Stimulated activated CD4-positive, alpha-beta T cell treated with anti-CD3 and anti-CD28 coated beads, TNF-alpha, amount 100 ng/mL, for 24 hours (primary cell): ENCODE data around the gene APP.
"Not testable (repeated sequence)": the region's sequence is repeated elsewhere in the genome, so short reads cannot be mapped to it uniquely, and the experiment has no call there.

Experiments used
- DNase-seq, 3 experiments: peaks; one replicate each; pipeline ENCODE4 v3.0.0-alpha.2; 2020; ENCODE audit warnings: low read depth in 3 of 3

Gene APP

GRCh38 chr21:26099610-26100219 is 70.9 kb downstream of the APP start:
- DNase-seq = no peak

GRCh38 chr21:26098772-26099397 is 71.7 kb downstream of the APP start:
- DNase-seq = no peak

GRCh38 chr21:26097475-26097874 is 73.1 kb downstream of the APP start:
- no peak for DNase-seq

GRCh38 chr21:26096494-26097371 is 73.8 kb downstream of the APP start:
- DNase-seq = no peak

- no peak for DNase-seq
Measured at GRCh38 chr21:26095131-26095530, 75.4 kb downstream of the APP start.

- no peak for DNase-seq
Measured at GRCh38 chr21:26093122-26093521, 77.4 kb downstream of the APP start.

GRCh38 chr21:26091480-26092018 is 79.0 kb downstream of the APP start:
- DNase-seq = no peak

- DNase-seq = no peak
Measured at GRCh38 chr21:26089730-26090129, 80.8 kb downstream of the APP start.

- DNase-seq = no peak
Measured at GRCh38 chr21:26087223-26087918, 83.2 kb downstream of the APP start.

GRCh38 chr21:26085882-26086281 is 84.7 kb downstream of the APP start:
- DNase-seq = no peak

- DNase-seq = no peak
Measured at GRCh38 chr21:26085127-26085526, 85.4 kb downstream of the APP start.

GRCh38 chr21:26082549-26082948 is 88.0 kb downstream of the APP start:
- DNase-seq = no peak

- DNase-seq = not testable (repeated sequence)
Measured at GRCh38 chr21:26081175-26081760, 89.3 kb downstream of the APP start.

GRCh38 chr21:26080211-26080610 is 90.4 kb downstream of the APP start:
- no peak for DNase-seq

- no peak for DNase-seq
Measured at GRCh38 chr21:26079366-26079765, 91.2 kb downstream of the APP start.

- DNase-seq = no peak
Measured at GRCh38 chr21:26077521-26077920, 93.0 kb downstream of the APP start.

GRCh38 chr21:26072666-26073615 is 97.6 kb downstream of the APP start:
- no peak for DNase-seq

- DNase-seq = peak in 1 of 3 experiments; percentile 3
Measured at GRCh38 chr21:26070822-26071425, 99.6 kb downstream of the APP start.

GRCh38 chr21:26070121-26070520 is 100.4 kb downstream of the APP start:
- no peak for DNase-seq

GRCh38 chr21:26068776-26069175 is 101.8 kb downstream of the APP start:
- no peak for DNase-seq
